SK-N-SH (cell line): ENCODE measurements around the gene MYO15B. TPM values are rescaled to one million over a fixed set of nuclear protein-coding genes. Genes with fewer than 3 reads are reported as not detected.
A peak's percentile ranks its signal among the peaks of the same experiment; 100 is the strongest.

Experiments used
- CTCF ChIA-PET: fragments of 300-600, 350-600 bp; formaldehyde crosslinking; extraction: SDS; loops from one replicate; lab custom pipeline; 2021; lab: Yijun Ruan, JAX
- POLR2A ChIA-PET: fragments of 350-600 bp; sonication (Branson Sonifier 250); formaldehyde crosslinking; extraction: SDS; loops from one replicate; lab custom pipeline; 2020; ENCODE audit warnings: antibody characterized with exemption, inconsistent platforms; lab: Yijun Ruan, JAX
- DNase-seq: peaks from one replicate; pipeline ENCODE4 v3.0.0; 2012
- H2AFZ ChIP-seq: fragments of 200-600 bp; sonication (generic); 2 replicates; pipeline ENCODE4 v1.8.1; 2016; ENCODE audit warnings: antibody characterized with exemption, mild to moderate bottlenecking, low read depth
- H3F3A ChIP-seq: fragments of 200-600 bp; sonication (generic); replicated peaks from 2 replicates; pipeline ENCODE3; 2016; ENCODE audit warnings: antibody characterized with exemption, mild to moderate bottlenecking; ENCODE audit not compliant: insufficient read depth
- H3K27ac ChIP-seq, 2 experiments: fragments of 200-500 bp in 1 of 2; fragments of 200-600 bp in 1 of 2; sonication (Bioruptor generic) in 1 of 2; sonication (generic), shearing (Covaris generic) in 1 of 2; 2 replicates each; pipeline versions ENCODE4 v1.5.1 to v1.6.1; 2014 to 2016; ENCODE audit warnings: low read depth in 2 of 2, inconsistent platforms in 1 of 2, low read length in 1 of 2, mild to moderate bottlenecking in 1 of 2, mixed read lengths in 1 of 2
- H3K27me3 ChIP-seq: fragments of 200-600 bp; sonication (generic), shearing (Covaris generic); 2 replicates; pipeline ENCODE4 v1.6.1; 2016; ENCODE audit warnings: mixed run types; ENCODE audit not compliant: insufficient read depth
- H3K36me3 ChIP-seq, 2 experiments: fragments of 200-500 bp in 1 of 2; fragments of 200-600 bp in 1 of 2; sonication (Bioruptor generic) in 1 of 2; sonication (generic) in 1 of 2; replicated peaks in 1 of 2; 2 replicates each; pipeline versions ENCODE3 to v1.5.1; 2014 to 2016; ENCODE audit warnings: low read length in 1 of 2, mild to moderate bottlenecking in 1 of 2; ENCODE audit not compliant: insufficient read depth in 2 of 2, control insufficient read depth in 1 of 2
- H3K4me1 ChIP-seq, 2 experiments: fragments of 200-500 bp in 1 of 2; fragments of 200-600 bp in 1 of 2; sonication (Bioruptor generic) in 1 of 2; sonication (generic), shearing (Covaris generic) in 1 of 2; 2 replicates each; pipeline versions ENCODE4 v1.5.1 to v1.6.1; 2014 to 2016; ENCODE audit warnings: low read depth in 1 of 2, low read length in 1 of 2, mixed run types in 1 of 2; ENCODE audit not compliant: insufficient read depth in 2 of 2, control insufficient read depth in 1 of 2
- H3K4me2 ChIP-seq: fragments of 200-600 bp; sonication (generic), shearing (Covaris generic); 2 replicates; pipeline ENCODE4 v1.6.1; 2017; ENCODE audit warnings: mixed run types
- H3K4me3 ChIP-seq, 2 experiments: fragments of 200-500 bp in 1 of 2; fragments of 200-600 bp in 1 of 2; sonication (Bioruptor generic) in 1 of 2; sonication (generic), shearing (Covaris generic) in 1 of 2; 2 replicates each; pipeline versions ENCODE4 v1.5.1 to v1.8.1; 2014 to 2016; ENCODE audit warnings: low read depth in 2 of 2, inconsistent platforms in 1 of 2, low read length in 1 of 2, mild to moderate bottlenecking in 1 of 2, mixed read lengths in 1 of 2, moderate library complexity in 1 of 2
- H3K79me2 ChIP-seq: fragments of 200-600 bp; sonication (generic); 2 replicates; pipeline ENCODE4 v1.8.1; 2017; ENCODE audit warnings: mild to moderate bottlenecking; ENCODE audit not compliant: insufficient read depth
- H3K9ac ChIP-seq: fragments of 200-600 bp; sonication (generic); 2 replicates; pipeline ENCODE4 v1.6.1; 2017; ENCODE audit warnings: mixed run types
- H3K9me2 ChIP-seq: fragments of 200-600 bp; sonication (generic); 2 replicates; pipeline ENCODE4 v1.6.1; 2017; ENCODE audit warnings: mixed run types
- H3K9me3 ChIP-seq: fragments of 200-600 bp; sonication (generic); 2 replicates; pipeline ENCODE4 v1.6.1; 2017; ENCODE audit warnings: mixed run types, mild to moderate bottlenecking, moderate library complexity
- H4K20me1 ChIP-seq: fragments of 200-600 bp; sonication (generic); 2 replicates; pipeline ENCODE4 v1.6.1; 2017; ENCODE audit warnings: mild to moderate bottlenecking, mixed run types; ENCODE audit not compliant: insufficient read depth
- EP300 ChIP-seq, 2 experiments: IDR thresholded peaks; 2 replicates each; pipeline versions ENCODE4 v1.4.0 to v1.6.1; 2012; ENCODE audit warnings: borderline replicate concordance in 1 of 2, low read depth in 1 of 2, low read length in 1 of 2
- EZH2phosphoT487 ChIP-seq: fragments of 200-600 bp; sonication (generic); IDR thresholded peaks from 2 replicates; pipeline ENCODE4 v1.6.1; 2017; ENCODE audit warnings: low read depth, mixed run types, mild to moderate bottlenecking, antibody characterized with exemption, moderate library complexity, borderline replicate concordance
- GABPA ChIP-seq: IDR thresholded peaks from 2 replicates; pipeline ENCODE4 v1.4.0; 2012; ENCODE audit warnings: low read depth, mild to moderate bottlenecking
- IRF3 ChIP-seq: fragments of 150-350 bp; IDR thresholded peaks from 2 replicates; pipeline ENCODE4 v1.6.1; 2016; ENCODE audit warnings: mild to moderate bottlenecking, low read depth, low read length
- JUND ChIP-seq: IDR thresholded peaks from 2 replicates; pipeline ENCODE4 v1.4.0; 2012
- MEF2A ChIP-seq: IDR thresholded peaks from 2 replicates; pipeline ENCODE4 v1.4.0; 2012; ENCODE audit warnings: low read depth, borderline replicate concordance
- NFIC ChIP-seq: IDR thresholded peaks from 2 replicates; pipeline ENCODE4 v1.4.0; 2012; ENCODE audit warnings: borderline replicate concordance
- RCOR1 ChIP-seq: fragments of 150-350 bp; IDR thresholded peaks from 2 replicates; pipeline ENCODE4 v1.6.1; 2017; ENCODE audit warnings: antibody characterized with exemption, low read length
- RFX5 ChIP-seq: IDR thresholded peaks from 2 replicates; pipeline ENCODE4 v1.6.1; 2012; ENCODE audit warnings: mild to moderate bottlenecking, improper control_type of control experiment, low read length
- RXRA ChIP-seq: IDR thresholded peaks from 2 replicates; pipeline ENCODE4 v1.4.0; 2012; ENCODE audit warnings: low read depth, mild to moderate bottlenecking, borderline replicate concordance
- SMC3 ChIP-seq: IDR thresholded peaks from 2 replicates; pipeline ENCODE4 v1.6.1; 2012; ENCODE audit warnings: low read depth, low read length, improper control_type of control experiment
- TAF1 ChIP-seq: IDR thresholded peaks from 2 replicates; pipeline ENCODE4 v1.6.1; 2012; ENCODE audit warnings: low read depth, mild to moderate bottlenecking, low read length, moderate library complexity, borderline replicate concordance
- TEAD4 ChIP-seq: IDR thresholded peaks from 2 replicates; pipeline ENCODE4 v1.4.0; 2012; ENCODE audit warnings: mild to moderate bottlenecking, borderline replicate concordance; ENCODE audit not compliant: insufficient read depth
- WGBS: methylation state at CpG from one replicate; pipeline ENCODE4 v1.1.6; 2017; ENCODE audit warnings: low lambda C conversion rate; 5-methylcytosine and 5-hydroxymethylcytosine counted together
- polyA plus RNA-seq, 3 experiments: library from polyadenylated mRNA; depleted of rRNA; stranded (reverse); fragments of >200 nt; gene quantifications; 2 replicates each; pipeline ENCODE4 v1.2.3, GENCODE V29; 2012
- TF ChIP-seq, protein P1 (sequence below): IDR thresholded peaks from 2 replicates; pipeline ENCODE4 v1.6.1; 2012; ENCODE audit warnings: mild to moderate bottlenecking, low read depth, low read length, moderate library complexity

MYO15B gene
- polyA plus RNA-seq, 1 of the 3 experiments (the other 2 are of a cell fraction), result 10.3 TPM

DNA sequence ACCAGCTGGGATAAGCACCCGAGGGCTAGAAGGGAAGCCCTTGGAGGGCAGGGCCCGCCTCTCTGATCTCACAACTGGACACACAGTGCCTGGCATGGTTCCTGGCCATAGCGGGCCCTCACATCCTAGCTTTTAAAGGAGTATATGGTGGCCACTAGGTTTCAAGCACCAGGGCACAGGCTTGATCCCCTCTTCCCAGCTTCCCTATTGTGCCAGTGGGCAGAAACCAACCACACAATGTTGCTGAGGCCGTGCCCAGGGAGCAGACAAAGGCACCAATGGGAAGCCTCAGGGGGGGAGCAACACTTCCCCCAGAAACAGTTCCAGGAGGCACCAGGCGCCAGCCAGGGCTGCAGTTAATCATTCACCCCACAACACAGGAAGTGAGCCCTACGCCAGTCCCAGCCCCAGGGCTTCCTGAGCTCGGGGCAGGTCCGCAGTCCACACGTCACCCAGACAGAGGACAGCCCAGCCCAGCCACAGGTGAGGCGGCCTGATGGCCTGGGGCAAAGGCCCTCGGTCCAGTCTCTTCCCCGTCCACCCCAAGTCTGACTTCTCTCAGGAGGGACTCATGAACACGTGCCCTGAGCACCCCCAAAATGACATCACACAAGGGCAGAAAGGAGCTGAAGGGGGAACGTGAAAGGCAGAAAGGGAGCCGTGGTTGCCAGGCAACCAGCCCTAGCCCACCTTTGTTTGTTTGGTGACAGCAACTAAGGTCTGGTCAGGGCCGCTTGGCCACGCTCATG lies 58.5 kb downstream of the MYO15B start:
- WGBS, result 74% methylated on average over 11 of the region's 17 CpGs
- peak; percentile 34 for DNase-seq
- H3K4me2 ChIP-seq, result no peak overlapping the region
- H3K9ac ChIP-seq, result no peak overlapping the region
- H3K4me1 ChIP-seq, result no peaks in the 10 kb centered on the region; a peak in 1 of 4 replicates
- no peak overlapping the region for H3K27ac ChIP-seq
- H3K4me3 ChIP-seq, result no peak overlapping the region
- no peak overlapping the region for H2AFZ ChIP-seq
- ChIA-PET CTCF (interaction anchor here (0.6 to 31.7 kb wide), 7 partner anchors 12 to 1098 kb away, joined by 3 to 1370 read pairs (median 7); partner anchors contain the start of genes GALK1, SMIM5 and TSEN54), POLR2A (interaction anchor here (1.0 kb wide), 1 partner anchor 7 kb away, joined by 3 read pairs; no protein-coding TSS in a partner anchor)
- no peaks in the 10 kb centered on the region for H3K27me3 ChIP-seq
- H3K79me2 ChIP-seq, result no peaks in the 10 kb centered on the region
- TF ChIP-seq TAF1, result no peak
- no peak for TF ChIP-seq IRF3
- TF ChIP-seq RFX5, result no peak
- no peak for TF ChIP-seq EZH2phosphoT487
- no peak for TF ChIP-seq GABPA
- no peak for TF ChIP-seq RXRA
- TF ChIP-seq MEF2A, result no peak
- TF ChIP-seq TEAD4, result no peak
- no peak for TF ChIP-seq NFIC
- TF ChIP-seq, protein P1, sequence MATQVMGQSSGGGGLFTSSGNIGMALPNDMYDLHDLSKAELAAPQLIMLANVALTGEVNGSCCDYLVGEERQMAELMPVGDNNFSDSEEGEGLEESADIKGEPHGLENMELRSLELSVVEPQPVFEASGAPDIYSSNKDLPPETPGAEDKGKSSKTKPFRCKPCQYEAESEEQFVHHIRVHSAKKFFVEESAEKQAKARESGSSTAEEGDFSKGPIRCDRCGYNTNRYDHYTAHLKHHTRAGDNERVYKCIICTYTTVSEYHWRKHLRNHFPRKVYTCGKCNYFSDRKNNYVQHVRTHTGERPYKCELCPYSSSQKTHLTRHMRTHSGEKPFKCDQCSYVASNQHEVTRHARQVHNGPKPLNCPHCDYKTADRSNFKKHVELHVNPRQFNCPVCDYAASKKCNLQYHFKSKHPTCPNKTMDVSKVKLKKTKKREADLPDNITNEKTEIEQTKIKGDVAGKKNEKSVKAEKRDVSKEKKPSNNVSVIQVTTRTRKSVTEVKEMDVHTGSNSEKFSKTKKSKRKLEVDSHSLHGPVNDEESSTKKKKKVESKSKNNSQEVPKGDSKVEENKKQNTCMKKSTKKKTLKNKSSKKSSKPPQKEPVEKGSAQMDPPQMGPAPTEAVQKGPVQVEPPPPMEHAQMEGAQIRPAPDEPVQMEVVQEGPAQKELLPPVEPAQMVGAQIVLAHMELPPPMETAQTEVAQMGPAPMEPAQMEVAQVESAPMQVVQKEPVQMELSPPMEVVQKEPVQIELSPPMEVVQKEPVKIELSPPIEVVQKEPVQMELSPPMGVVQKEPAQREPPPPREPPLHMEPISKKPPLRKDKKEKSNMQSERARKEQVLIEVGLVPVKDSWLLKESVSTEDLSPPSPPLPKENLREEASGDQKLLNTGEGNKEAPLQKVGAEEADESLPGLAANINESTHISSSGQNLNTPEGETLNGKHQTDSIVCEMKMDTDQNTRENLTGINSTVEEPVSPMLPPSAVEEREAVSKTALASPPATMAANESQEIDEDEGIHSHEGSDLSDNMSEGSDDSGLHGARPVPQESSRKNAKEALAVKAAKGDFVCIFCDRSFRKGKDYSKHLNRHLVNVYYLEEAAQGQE, result no peak
- no peak for TF ChIP-seq SMC3
- TF ChIP-seq EP300 (IDR thresholded peaks at IDR 0.05; ENCODE audit: borderline replicate concordance in 1 of 2, low read depth in 1 of 2, low read length in 1 of 2), result no peak
- no peak for TF ChIP-seq RCOR1
- TF ChIP-seq JUND, result no peak
- no peaks in the 10 kb centered on the region for H3K9me2 ChIP-seq
- no peaks in the 10 kb centered on the region for H3K9me3 ChIP-seq
- H3K36me3 ChIP-seq, result peaks cover 14 to 59% of the 10 kb centered on the region in 2 experiments
- no peaks in the 10 kb centered on the region for H3F3A ChIP-seq
- no peaks in the 10 kb centered on the region for H4K20me1 ChIP-seq
